ENCODE measurements around the gene SIVA1. TPM values are rescaled to one million over a fixed set of nuclear protein-coding genes. Genes with fewer than 3 reads are reported as not detected.

The SIVA1 gene
- total RNA-seq, 1 experiment from 2014 or later: 128 TPM

DNA sequence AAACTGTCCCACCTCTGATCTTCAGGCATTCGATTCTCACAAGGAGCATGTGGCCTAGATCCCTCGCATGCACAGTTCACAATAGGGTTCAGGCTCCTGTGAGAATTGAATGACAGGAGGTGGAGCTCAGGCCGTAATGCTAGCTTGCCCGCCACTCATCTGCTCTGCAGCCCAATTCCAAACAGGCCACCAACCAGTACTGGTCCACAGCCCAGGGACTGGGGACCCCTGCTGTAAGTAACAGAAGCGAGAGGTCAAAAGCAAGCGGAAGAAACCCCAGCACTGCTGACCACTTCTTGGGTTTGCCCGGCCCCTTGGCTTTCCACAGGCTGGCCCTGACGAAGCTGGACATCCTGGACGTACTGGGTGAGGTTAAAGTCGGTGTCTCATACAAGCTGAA is 8.5 kb upstream of the SIVA1 start:
- no peak for DNase-seq (ENCODE audit: low spot score)
- Mint-ChIP-seq H3K9me3 (peaks cover 5% of the 10 kb centered on the region), H3K4me1 (peaks cover 3% of the 10 kb centered on the region; the same call in 1 of the 2 replicates), H3K36me3 (peaks cover 6% of the 10 kb centered on the region; the same call in 1 of the 2 replicates), H3K27me3 (ENCODE audit: low read depth) (peaks cover 3% of the 10 kb centered on the region; the same call in 1 of the 2 replicates), H3K27ac (no peak overlapping the region), H3K4me3 (no peak overlapping the region)
- ChIA-PET POLR2A (no interaction called here), CTCF (interaction anchor here (0.6 to 1.0 kb wide), 2 partner anchors 18 to 20 kb away, joined by 3 read pairs; partner anchors contain the start of gene ADSS1)
- TF ChIP-seq, protein P1, sequence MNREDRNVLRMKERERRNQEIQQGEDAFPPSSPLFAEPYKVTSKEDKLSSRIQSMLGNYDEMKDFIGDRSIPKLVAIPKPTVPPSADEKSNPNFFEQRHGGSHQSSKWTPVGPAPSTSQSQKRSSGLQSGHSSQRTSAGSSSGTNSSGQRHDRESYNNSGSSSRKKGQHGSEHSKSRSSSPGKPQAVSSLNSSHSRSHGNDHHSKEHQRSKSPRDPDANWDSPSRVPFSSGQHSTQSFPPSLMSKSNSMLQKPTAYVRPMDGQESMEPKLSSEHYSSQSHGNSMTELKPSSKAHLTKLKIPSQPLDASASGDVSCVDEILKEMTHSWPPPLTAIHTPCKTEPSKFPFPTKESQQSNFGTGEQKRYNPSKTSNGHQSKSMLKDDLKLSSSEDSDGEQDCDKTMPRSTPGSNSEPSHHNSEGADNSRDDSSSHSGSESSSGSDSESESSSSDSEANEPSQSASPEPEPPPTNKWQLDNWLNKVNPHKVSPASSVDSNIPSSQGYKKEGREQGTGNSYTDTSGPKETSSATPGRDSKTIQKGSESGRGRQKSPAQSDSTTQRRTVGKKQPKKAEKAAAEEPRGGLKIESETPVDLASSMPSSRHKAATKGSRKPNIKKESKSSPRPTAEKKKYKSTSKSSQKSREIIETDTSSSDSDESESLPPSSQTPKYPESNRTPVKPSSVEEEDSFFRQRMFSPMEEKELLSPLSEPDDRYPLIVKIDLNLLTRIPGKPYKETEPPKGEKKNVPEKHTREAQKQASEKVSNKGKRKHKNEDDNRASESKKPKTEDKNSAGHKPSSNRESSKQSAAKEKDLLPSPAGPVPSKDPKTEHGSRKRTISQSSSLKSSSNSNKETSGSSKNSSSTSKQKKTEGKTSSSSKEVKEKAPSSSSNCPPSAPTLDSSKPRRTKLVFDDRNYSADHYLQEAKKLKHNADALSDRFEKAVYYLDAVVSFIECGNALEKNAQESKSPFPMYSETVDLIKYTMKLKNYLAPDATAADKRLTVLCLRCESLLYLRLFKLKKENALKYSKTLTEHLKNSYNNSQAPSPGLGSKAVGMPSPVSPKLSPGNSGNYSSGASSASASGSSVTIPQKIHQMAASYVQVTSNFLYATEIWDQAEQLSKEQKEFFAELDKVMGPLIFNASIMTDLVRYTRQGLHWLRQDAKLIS (CRISPR knock-in tag; IDR thresholded peaks at IDR 0.05; ENCODE audit: borderline replicate concordance): no peak
- TF ChIP-seq, protein P2, sequence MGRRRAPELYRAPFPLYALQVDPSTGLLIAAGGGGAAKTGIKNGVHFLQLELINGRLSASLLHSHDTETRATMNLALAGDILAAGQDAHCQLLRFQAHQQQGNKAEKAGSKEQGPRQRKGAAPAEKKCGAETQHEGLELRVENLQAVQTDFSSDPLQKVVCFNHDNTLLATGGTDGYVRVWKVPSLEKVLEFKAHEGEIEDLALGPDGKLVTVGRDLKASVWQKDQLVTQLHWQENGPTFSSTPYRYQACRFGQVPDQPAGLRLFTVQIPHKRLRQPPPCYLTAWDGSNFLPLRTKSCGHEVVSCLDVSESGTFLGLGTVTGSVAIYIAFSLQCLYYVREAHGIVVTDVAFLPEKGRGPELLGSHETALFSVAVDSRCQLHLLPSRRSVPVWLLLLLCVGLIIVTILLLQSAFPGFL (CRISPR knock-in tag; IDR thresholded peaks at IDR 0.05; ENCODE audit: borderline replicate concordance): no peak
- TF ChIP-seq MYBL2 (CRISPR knock-in tag; IDR thresholded peaks at IDR 0.05): no peak
- TF ChIP-seq, protein P3, sequence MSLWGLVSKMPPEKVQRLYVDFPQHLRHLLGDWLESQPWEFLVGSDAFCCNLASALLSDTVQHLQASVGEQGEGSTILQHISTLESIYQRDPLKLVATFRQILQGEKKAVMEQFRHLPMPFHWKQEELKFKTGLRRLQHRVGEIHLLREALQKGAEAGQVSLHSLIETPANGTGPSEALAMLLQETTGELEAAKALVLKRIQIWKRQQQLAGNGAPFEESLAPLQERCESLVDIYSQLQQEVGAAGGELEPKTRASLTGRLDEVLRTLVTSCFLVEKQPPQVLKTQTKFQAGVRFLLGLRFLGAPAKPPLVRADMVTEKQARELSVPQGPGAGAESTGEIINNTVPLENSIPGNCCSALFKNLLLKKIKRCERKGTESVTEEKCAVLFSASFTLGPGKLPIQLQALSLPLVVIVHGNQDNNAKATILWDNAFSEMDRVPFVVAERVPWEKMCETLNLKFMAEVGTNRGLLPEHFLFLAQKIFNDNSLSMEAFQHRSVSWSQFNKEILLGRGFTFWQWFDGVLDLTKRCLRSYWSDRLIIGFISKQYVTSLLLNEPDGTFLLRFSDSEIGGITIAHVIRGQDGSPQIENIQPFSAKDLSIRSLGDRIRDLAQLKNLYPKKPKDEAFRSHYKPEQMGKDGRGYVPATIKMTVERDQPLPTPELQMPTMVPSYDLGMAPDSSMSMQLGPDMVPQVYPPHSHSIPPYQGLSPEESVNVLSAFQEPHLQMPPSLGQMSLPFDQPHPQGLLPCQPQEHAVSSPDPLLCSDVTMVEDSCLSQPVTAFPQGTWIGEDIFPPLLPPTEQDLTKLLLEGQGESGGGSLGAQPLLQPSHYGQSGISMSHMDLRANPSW (CRISPR knock-in tag; conservative IDR thresholded peaks at IDR 0.05; ENCODE audit: low read depth): no peak
- no peak for TF ChIP-seq NFATC4 (CRISPR knock-in tag; IDR thresholded peaks at IDR 0.05)
- TF ChIP-seq, protein P4, sequence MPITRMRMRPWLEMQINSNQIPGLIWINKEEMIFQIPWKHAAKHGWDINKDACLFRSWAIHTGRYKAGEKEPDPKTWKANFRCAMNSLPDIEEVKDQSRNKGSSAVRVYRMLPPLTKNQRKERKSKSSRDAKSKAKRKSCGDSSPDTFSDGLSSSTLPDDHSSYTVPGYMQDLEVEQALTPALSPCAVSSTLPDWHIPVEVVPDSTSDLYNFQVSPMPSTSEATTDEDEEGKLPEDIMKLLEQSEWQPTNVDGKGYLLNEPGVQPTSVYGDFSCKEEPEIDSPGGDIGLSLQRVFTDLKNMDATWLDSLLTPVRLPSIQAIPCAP (CRISPR knock-in tag; IDR thresholded peaks at IDR 0.05): no peak
- no peak for TF ChIP-seq CREB1 (CRISPR knock-in tag; IDR thresholded peaks at IDR 0.05)
- TF ChIP-seq, protein P5, sequence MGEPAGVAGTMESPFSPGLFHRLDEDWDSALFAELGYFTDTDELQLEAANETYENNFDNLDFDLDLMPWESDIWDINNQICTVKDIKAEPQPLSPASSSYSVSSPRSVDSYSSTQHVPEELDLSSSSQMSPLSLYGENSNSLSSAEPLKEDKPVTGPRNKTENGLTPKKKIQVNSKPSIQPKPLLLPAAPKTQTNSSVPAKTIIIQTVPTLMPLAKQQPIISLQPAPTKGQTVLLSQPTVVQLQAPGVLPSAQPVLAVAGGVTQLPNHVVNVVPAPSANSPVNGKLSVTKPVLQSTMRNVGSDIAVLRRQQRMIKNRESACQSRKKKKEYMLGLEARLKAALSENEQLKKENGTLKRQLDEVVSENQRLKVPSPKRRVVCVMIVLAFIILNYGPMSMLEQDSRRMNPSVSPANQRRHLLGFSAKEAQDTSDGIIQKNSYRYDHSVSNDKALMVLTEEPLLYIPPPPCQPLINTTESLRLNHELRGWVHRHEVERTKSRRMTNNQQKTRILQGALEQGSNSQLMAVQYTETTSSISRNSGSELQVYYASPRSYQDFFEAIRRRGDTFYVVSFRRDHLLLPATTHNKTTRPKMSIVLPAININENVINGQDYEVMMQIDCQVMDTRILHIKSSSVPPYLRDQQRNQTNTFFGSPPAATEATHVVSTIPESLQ (CRISPR knock-in tag; IDR thresholded peaks at IDR 0.05): no peak
- no peak for TF ChIP-seq NFE2L1 (CRISPR knock-in tag; IDR thresholded peaks at IDR 0.05)
- TF ChIP-seq SMAD3 (CRISPR knock-in tag; IDR thresholded peaks at IDR 0.05; ENCODE audit: borderline replicate concordance): no peak
- no peak for TF ChIP-seq ZNF423 (CRISPR knock-in tag; IDR thresholded peaks at IDR 0.05)
- no peak for TF ChIP-seq NFYB (CRISPR knock-in tag; conservative IDR thresholded peaks at IDR 0.05; ENCODE audit: low read depth)
- no peak for TF ChIP-seq NR1H2 (CRISPR knock-in tag; IDR thresholded peaks at IDR 0.05)
- ATAC-seq: no peak

DNA sequence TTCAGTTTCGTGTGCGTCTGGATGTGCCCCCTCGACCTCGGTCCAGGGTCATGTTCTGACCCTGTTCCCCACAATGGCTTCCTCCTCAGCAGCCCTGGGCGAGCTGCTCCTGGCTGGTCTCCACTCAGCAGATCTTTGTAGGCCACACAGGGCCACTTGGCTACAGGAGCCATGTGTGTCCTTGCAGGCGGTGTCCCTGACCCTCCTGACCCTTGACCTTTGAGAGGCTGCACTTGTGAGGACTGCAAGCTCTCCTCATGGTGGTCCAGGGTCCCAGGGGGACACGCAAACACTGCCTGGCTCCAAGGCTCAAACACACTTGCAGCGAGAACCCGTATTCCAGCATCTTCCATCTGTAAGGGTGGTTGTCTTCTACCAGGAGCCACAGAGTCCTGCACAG is 7.5 kb upstream of the SIVA1 start:
- H3K27ac Mint-ChIP-seq: no peak overlapping the region
- ATAC-seq (no peak), DNase-seq (ENCODE audit: low spot score) (no peak)
- ChIA-PET CTCF (interaction anchor here (1.0 kb wide), 1 partner anchor 19 kb away, joined by 3 read pairs; no protein-coding TSS in a partner anchor), POLR2A (no interaction called here)
- H3K27me3 Mint-ChIP-seq (ENCODE audit: low read depth): peaks cover 12% of the 10 kb centered on the region
- H3K4me3 Mint-ChIP-seq: no peak overlapping the region
- peaks cover 3% of the 10 kb centered on the region; the same call in 1 of the 2 replicates for H3K4me1 Mint-ChIP-seq
- no peak for TF ChIP-seq ZNF423 (CRISPR knock-in tag; IDR thresholded peaks at IDR 0.05)
- TF ChIP-seq ZNF416 (CRISPR knock-in tag; IDR thresholded peaks at IDR 0.05): no peak
- TF ChIP-seq, protein P6, sequence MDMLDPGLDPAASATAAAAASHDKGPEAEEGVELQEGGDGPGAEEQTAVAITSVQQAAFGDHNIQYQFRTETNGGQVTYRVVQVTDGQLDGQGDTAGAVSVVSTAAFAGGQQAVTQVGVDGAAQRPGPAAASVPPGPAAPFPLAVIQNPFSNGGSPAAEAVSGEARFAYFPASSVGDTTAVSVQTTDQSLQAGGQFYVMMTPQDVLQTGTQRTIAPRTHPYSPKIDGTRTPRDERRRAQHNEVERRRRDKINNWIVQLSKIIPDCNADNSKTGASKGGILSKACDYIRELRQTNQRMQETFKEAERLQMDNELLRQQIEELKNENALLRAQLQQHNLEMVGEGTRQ (CRISPR knock-in tag; IDR thresholded peaks at IDR 0.05): no peak
- no peak for TF ChIP-seq ZNF232 (CRISPR knock-in tag; IDR thresholded peaks at IDR 0.05)
- TF ChIP-seq MXD4 (CRISPR knock-in tag; IDR thresholded peaks at IDR 0.05; ENCODE audit: borderline replicate concordance): no peak
- no peak for TF ChIP-seq OVOL2 (CRISPR knock-in tag; IDR thresholded peaks at IDR 0.05; ENCODE audit: borderline replicate concordance)
- no peak for TF ChIP-seq FOXJ3 (CRISPR knock-in tag; IDR thresholded peaks at IDR 0.05; ENCODE audit: borderline replicate concordance)
- H3K9me3 Mint-ChIP-seq: peaks cover 14% of the 10 kb centered on the region
- H3K36me3 Mint-ChIP-seq: peaks cover 12% of the 10 kb centered on the region
